Measurements from ENCODE around the gene WNT7B. TPM values are rescaled to one million over a fixed set of nuclear protein-coding genes. Genes with fewer than 3 reads are reported as not detected.
A peak's percentile ranks its signal among the peaks of the same experiment; 100 is the strongest.

Gene WNT7B
- total RNA-seq, 1 experiment from 2014 or later, result 66.9 TPM

DNA sequence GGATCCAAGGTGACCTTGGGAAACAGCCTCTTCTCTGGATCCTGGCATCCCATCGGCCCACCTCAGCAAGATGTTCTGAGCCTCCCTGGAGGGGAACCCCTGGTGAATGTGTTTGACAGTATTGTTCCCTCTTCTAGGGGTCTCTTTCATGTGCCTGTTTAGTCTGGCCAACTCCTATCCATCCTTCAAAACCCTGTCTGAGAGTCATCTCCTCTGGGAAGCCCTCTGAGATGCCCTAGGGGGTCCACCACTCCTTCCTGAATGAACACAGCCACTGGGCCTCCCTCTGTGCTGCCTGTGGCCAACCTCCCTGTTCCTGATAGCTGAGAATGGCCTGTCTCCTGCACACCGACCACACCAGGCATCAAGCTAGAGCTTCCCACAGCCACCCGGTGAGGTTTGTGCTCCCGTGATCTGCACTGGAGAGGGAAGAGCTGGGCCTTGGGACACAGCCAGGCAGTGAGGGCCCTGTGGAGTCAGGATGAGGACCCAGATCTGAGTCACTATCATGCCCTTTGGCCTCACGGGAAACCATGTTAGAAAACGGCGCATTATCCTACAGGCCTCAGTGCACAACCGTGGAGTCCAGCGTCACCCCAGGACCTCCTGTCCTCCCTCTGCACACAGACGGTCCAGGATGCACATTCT is 8.8 kb downstream of the WNT7B start:
- DNase-seq, result no peak
- no peaks in the 10 kb centered on the region for H3K27me3 ChIP-seq (ENCODE audit: insufficient read depth, low read depth)
- H3K9me3 ChIP-seq (ENCODE audit: insufficient read depth, low read depth), result no peaks in the 10 kb centered on the region
- H3K4me2 ChIP-seq, result peak overlapping the region; percentile 68
- ChIA-PET POLR2A (ENCODE audit: unreplicated experiment) (no interaction called here), CTCF (no interaction called here)
- no peaks in the 10 kb centered on the region for H3K9me2 ChIP-seq (ENCODE audit: insufficient read depth)
- BruUV-seq (replicated peaks), result no TSS peak
- H3K27ac ChIP-seq, result peak overlapping the region; percentile 62
- H3K4me3 ChIP-seq, result no peak overlapping the region; the same call in 1 of the 2 replicates
- H3F3A ChIP-seq (ENCODE audit: insufficient read depth, low read depth), result peaks cover 34% of the 10 kb centered on the region; the same call in 1 of the 2 replicates
- intact Hi-C loops (cut with micrococcal nuclease; ENCODE audit: unreplicated experiment), result loop anchor here (2.0 kb wide), 2 partner anchors 49 to 103 kb away; no protein-coding TSS in a partner anchor
- H4K20me1 ChIP-seq (ENCODE audit: insufficient read depth), result peaks cover 93% of the 10 kb centered on the region
- TF ChIP-seq, protein P1, sequence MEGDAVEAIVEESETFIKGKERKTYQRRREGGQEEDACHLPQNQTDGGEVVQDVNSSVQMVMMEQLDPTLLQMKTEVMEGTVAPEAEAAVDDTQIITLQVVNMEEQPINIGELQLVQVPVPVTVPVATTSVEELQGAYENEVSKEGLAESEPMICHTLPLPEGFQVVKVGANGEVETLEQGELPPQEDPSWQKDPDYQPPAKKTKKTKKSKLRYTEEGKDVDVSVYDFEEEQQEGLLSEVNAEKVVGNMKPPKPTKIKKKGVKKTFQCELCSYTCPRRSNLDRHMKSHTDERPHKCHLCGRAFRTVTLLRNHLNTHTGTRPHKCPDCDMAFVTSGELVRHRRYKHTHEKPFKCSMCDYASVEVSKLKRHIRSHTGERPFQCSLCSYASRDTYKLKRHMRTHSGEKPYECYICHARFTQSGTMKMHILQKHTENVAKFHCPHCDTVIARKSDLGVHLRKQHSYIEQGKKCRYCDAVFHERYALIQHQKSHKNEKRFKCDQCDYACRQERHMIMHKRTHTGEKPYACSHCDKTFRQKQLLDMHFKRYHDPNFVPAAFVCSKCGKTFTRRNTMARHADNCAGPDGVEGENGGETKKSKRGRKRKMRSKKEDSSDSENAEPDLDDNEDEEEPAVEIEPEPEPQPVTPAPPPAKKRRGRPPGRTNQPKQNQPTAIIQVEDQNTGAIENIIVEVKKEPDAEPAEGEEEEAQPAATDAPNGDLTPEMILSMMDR (conservative IDR thresholded peaks at IDR 0.05), result no peak
- TF ChIP-seq EZH2 (IDR thresholded peaks at IDR 0.05; ENCODE audit: low read depth), result no peak
- H2AFZ ChIP-seq, result no peak overlapping the region
- H3K36me3 ChIP-seq (ENCODE audit: low read depth), result 0 out of 2 replicates have a peak, but pooled peaks cover 4% of the 10 kb centered on the region
- peaks cover 43% of the 10 kb centered on the region for H3K4me1 ChIP-seq (replicated peaks; ENCODE audit: insufficient read depth)
- H3K79me2 ChIP-seq (ENCODE audit: low read depth), result peaks cover 95% of the 10 kb centered on the region

DNA sequence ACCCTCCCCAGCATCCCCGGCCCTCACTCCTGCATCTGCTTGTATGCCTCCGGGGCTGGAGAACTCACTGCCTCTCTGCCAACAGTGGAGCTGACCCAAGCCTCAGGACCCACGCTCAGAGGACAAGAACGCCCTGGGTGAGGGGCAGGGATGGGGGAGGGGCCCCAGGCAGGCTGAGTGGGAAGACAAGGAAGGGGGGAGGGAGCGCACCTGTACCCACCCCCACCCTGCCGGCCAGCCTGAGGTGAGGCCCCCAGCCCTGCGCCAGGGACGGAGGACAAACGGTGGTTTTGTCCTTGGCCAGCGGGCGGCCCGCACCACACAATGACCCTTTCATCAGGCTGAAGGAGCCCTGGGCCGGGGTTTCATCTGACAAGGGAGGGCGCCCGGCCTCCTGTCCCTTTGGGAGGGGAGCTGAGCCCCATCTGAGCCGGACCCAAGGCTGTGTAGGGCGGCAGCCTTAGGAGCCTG is 10.0 kb downstream of the WNT7B start:
- no peak overlapping the region for H3K27ac ChIP-seq
- H4K20me1 ChIP-seq (ENCODE audit: insufficient read depth), result peaks cover 98% of the 10 kb centered on the region

DNA sequence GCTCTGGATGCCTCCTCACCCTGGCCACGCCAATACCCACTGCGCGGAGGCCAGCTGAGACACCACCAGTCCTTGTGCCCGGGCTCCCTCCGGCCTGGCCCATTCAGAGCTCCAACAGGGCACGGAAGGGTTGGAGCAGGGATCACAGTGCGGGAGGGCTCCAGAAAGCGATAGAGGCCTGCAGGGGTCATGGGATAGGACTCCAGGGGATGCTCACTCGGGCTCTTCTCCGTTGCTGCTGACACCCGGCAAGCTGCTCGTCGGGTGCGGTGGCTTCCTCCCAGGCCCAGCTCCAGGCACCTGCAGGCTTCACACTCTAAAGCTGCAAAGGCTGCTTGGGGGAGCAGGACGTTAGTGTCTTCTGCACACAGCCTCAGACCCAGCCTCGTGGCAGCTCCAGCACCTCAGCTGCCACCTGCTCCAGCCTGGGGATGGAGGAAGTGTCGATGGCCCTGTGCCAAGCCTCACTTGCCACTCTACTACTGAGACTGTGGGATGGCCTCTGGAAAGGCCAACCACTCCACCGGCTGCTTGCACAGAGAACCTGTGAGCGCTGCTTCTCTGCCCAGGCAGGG is 10.6 kb downstream of the WNT7B start:
- ChIA-PET POLR2A (ENCODE audit: unreplicated experiment) (no interaction called here), CTCF (no interaction called here)
- no peaks in the 10 kb centered on the region for H3K9me3 ChIP-seq (ENCODE audit: insufficient read depth, low read depth)
- peaks cover 94% of the 10 kb centered on the region for H4K20me1 ChIP-seq (ENCODE audit: insufficient read depth)
- H3K4me2 ChIP-seq, result no peak overlapping the region
- no peaks in the 10 kb centered on the region for H3K9me2 ChIP-seq (ENCODE audit: insufficient read depth)
- no peaks in the 10 kb centered on the region for H3K27me3 ChIP-seq (ENCODE audit: insufficient read depth, low read depth)
- H3K4me3 ChIP-seq, result no peak overlapping the region
- TF ChIP-seq, protein P1 (conservative IDR thresholded peaks at IDR 0.05), result no peak
- TF ChIP-seq EZH2 (IDR thresholded peaks at IDR 0.05; ENCODE audit: low read depth), result no peak
- peaks cover 98% of the 10 kb centered on the region for H3K79me2 ChIP-seq (ENCODE audit: low read depth)
- H3K27ac ChIP-seq, result no peak overlapping the region
- intact Hi-C loops (cut with micrococcal nuclease; ENCODE audit: unreplicated experiment), result no loop called here
- H2AFZ ChIP-seq, result no peak overlapping the region
- H3K4me1 ChIP-seq (replicated peaks; ENCODE audit: insufficient read depth), result peaks cover 54% of the 10 kb centered on the region
- H3K36me3 ChIP-seq (ENCODE audit: low read depth), result 0 out of 2 replicates have a peak, but pooled peaks cover 8% of the 10 kb centered on the region
- BruUV-seq (replicated peaks), result no TSS peak
- H3F3A ChIP-seq (ENCODE audit: insufficient read depth, low read depth), result peaks cover 29% of the 10 kb centered on the region; the same call in 1 of the 2 replicates
- no peak for DNase-seq

More for the DNA sequence above, 10.0 kb downstream of the WNT7B start:
- Histone ChIP-seq H3K79me2 (ENCODE audit: low read depth) (peaks cover 99% of the 10 kb centered on the region), H3K36me3 (ENCODE audit: low read depth) (0 out of 2 replicates have a peak, but pooled peaks cover 8% of the 10 kb centered on the region), H3K4me2 (no peak overlapping the region), H3K4me3 (no peak overlapping the region), H3K9me2 (ENCODE audit: insufficient read depth) (no peaks in the 10 kb centered on the region), H2AFZ (no peak overlapping the region), H3K27me3 (ENCODE audit: insufficient read depth, low read depth) (no peaks in the 10 kb centered on the region), H3F3A (ENCODE audit: insufficient read depth, low read depth) (peaks cover 29% of the 10 kb centered on the region; the same call in 1 of the 2 replicates), H3K9me3 (ENCODE audit: insufficient read depth, low read depth) (no peaks in the 10 kb centered on the region), H3K4me1 (replicated peaks; ENCODE audit: insufficient read depth) (peaks cover 53% of the 10 kb centered on the region)
- ChIA-PET POLR2A (ENCODE audit: unreplicated experiment) (no interaction called here), CTCF (no interaction called here)
- BruUV-seq (replicated peaks), result no TSS peak
- DNase-seq, result no peak
- no peak for TF ChIP-seq EZH2 (IDR thresholded peaks at IDR 0.05; ENCODE audit: low read depth)
- TF ChIP-seq, protein P1 (conservative IDR thresholded peaks at IDR 0.05), result no peak
- intact Hi-C loops (cut with micrococcal nuclease; ENCODE audit: unreplicated experiment), result no loop called here

Data from PC-9 (cell line).